MM.1S (cell line): Measurements from ENCODE around the gene DNPEP.

Experiments
- DNase-seq: peaks from one replicate; pipeline ENCODE4 v3.0.0-alpha.2; 2015
- H2AFZ ChIP-seq: fragments of 300-600 bp; sonication (generic); 2 replicates; pipeline ENCODE4 v1.6.0; 2016; ENCODE audit warnings: antibody characterized with exemption, low read length
- H3F3A ChIP-seq: fragments of 300-600 bp; sonication (generic); 2 replicates; pipeline ENCODE4 v1.6.1; 2016; ENCODE audit warnings: mild to moderate bottlenecking, antibody characterized with exemption, low read length, moderate library complexity, mixed read lengths; ENCODE audit not compliant: insufficient read depth
- H3K27ac ChIP-seq: fragments of 300-600 bp; sonication (generic); 2 replicates; pipeline ENCODE4 v1.5.1; 2016; ENCODE audit warnings: mild to moderate bottlenecking, low read length
- H3K27me3 ChIP-seq: fragments of 300-600 bp; sonication (generic); replicated peaks from 2 replicates; pipeline ENCODE4 v1.6.0; 2016; ENCODE audit warnings: low read length; ENCODE audit not compliant: insufficient read depth
- H3K36me3 ChIP-seq: fragments of 300-600 bp; sonication (generic); replicated peaks from 2 replicates; pipeline ENCODE4 v1.6.1; 2016; ENCODE audit warnings: mild to moderate bottlenecking, low read length, mixed read lengths; ENCODE audit not compliant: insufficient read depth
- H3K4me1 ChIP-seq: fragments of 300-600 bp; sonication (generic); 2 replicates; pipeline ENCODE4 v1.6.1; 2016; ENCODE audit warnings: low read length, mixed read lengths
- H3K4me2 ChIP-seq: fragments of 300-600 bp; sonication (generic); 2 replicates; pipeline ENCODE4 v1.6.0; 2016; ENCODE audit warnings: low read depth, low read length
- H3K4me3 ChIP-seq: fragments of 300-600 bp; sonication (generic); 2 replicates; pipeline ENCODE4 v1.5.1; 2016; ENCODE audit warnings: low read length, mixed read lengths
- H3K79me2 ChIP-seq: fragments of 300-600 bp; sonication (generic); 2 replicates; pipeline ENCODE4 v1.6.1; 2016; ENCODE audit warnings: mixed run types, low read length, mixed read lengths
- H3K9ac ChIP-seq: fragments of 300-600 bp; sonication (generic); 2 replicates; pipeline ENCODE4 v1.6.1; 2016; ENCODE audit warnings: low read length, mixed read lengths
- H3K9me2 ChIP-seq: fragments of 300-600 bp; sonication (generic); replicated peaks from 2 replicates; pipeline ENCODE4 v1.6.1; 2016; ENCODE audit warnings: mild to moderate bottlenecking, low read length, mixed read lengths; ENCODE audit not compliant: insufficient read depth
- H3K9me3 ChIP-seq: fragments of 300-600 bp; sonication (generic); replicated peaks from 2 replicates; pipeline ENCODE4 v1.6.1; 2016; ENCODE audit warnings: mild to moderate bottlenecking, low read length, mixed read lengths; ENCODE audit not compliant: insufficient read depth
- H4K20me1 ChIP-seq: fragments of 300-600 bp; sonication (generic); 2 replicates; pipeline ENCODE4 v1.6.1; 2016; ENCODE audit warnings: mild to moderate bottlenecking, low read length, moderate library complexity, mixed read lengths; ENCODE audit not compliant: insufficient read depth
- CTCF ChIP-seq: fragments of 300-600 bp; sonication (generic); IDR thresholded peaks from 2 replicates; pipeline ENCODE4 v1.5.1; 2016; ENCODE audit warnings: antibody characterized with exemption, low read length, mixed read lengths
- EZH2 ChIP-seq: fragments of 300-600 bp; sonication (generic); optimal IDR thresholded peaks from 2 replicates; pipeline ENCODE3; 2017; ENCODE audit warnings: low read depth, mild to moderate bottlenecking, antibody characterized with exemption, low read length, mixed read lengths
- EZH2phosphoT487 ChIP-seq: fragments of 300-600 bp; sonication (generic); IDR thresholded peaks from 2 replicates; pipeline ENCODE4 v1.6.1; 2018; ENCODE audit warnings: antibody characterized with exemption, low read length

DNPEP gene

GRCh38 chr2:219416235-219416602 lies 28.5 kb upstream of the DNPEP start:
- no peaks in the 10 kb centered on the region for H3K9me3 ChIP-seq
- H3K4me3 ChIP-seq, result no peak overlapping the region
- no peak for DNase-seq
- H3K27ac ChIP-seq, result no peak overlapping the region
- TF ChIP-seq EZH2 (no peak), EZH2phosphoT487 (no peak), CTCF (no peak)
- H3K4me1 ChIP-seq, result no peaks in the 10 kb centered on the region
- H3F3A ChIP-seq, result no peaks in the 10 kb centered on the region
- H3K9ac ChIP-seq, result no peak overlapping the region
- peaks cover 15% of the 10 kb centered on the region; the same call in 1 of the 2 replicates for H3K27me3 ChIP-seq
- no peak overlapping the region for H3K4me2 ChIP-seq
- H3K79me2 ChIP-seq, result no peaks in the 10 kb centered on the region
- H2AFZ ChIP-seq, result no peak overlapping the region
- no peaks in the 10 kb centered on the region for H3K36me3 ChIP-seq
- no peaks in the 10 kb centered on the region for H3K9me2 ChIP-seq
- H4K20me1 ChIP-seq, result no peaks in the 10 kb centered on the region

GRCh38 chr2:219415580-219416234 lies 28.0 kb upstream of the DNPEP start:
- no peaks in the 10 kb centered on the region for H3K9me2 ChIP-seq
- no peak overlapping the region for H3K27ac ChIP-seq
- H3K27me3 ChIP-seq, result peaks cover 15% of the 10 kb centered on the region; the same call in 1 of the 2 replicates
- no peaks in the 10 kb centered on the region for H4K20me1 ChIP-seq
- H3F3A ChIP-seq, result no peaks in the 10 kb centered on the region
- H3K4me3 ChIP-seq, result no peak overlapping the region
- no peaks in the 10 kb centered on the region for H3K4me1 ChIP-seq
- no peak overlapping the region for H3K4me2 ChIP-seq
- no peak overlapping the region for H3K9ac ChIP-seq
- TF ChIP-seq CTCF (no peak), EZH2 (no peak), EZH2phosphoT487 (no peak)
- DNase-seq, result no peak
- H2AFZ ChIP-seq, result no peak overlapping the region
- H3K79me2 ChIP-seq, result no peaks in the 10 kb centered on the region
- no peaks in the 10 kb centered on the region for H3K9me3 ChIP-seq
- H3K36me3 ChIP-seq, result no peaks in the 10 kb centered on the region

GRCh38 chr2:219414857-219415256 lies 27.1 kb upstream of the DNPEP start:
- no peak overlapping the region for H3K27ac ChIP-seq
- DNase-seq, result no peak
- H4K20me1 ChIP-seq, result no peaks in the 10 kb centered on the region
- H3K9me3 ChIP-seq, result no peaks in the 10 kb centered on the region
- H3K4me2 ChIP-seq, result no peak overlapping the region
- no peak for TF ChIP-seq EZH2phosphoT487
- no peaks in the 10 kb centered on the region for H3K79me2 ChIP-seq
- peaks cover 15% of the 10 kb centered on the region; the same call in 1 of the 2 replicates for H3K27me3 ChIP-seq
- no peaks in the 10 kb centered on the region for H3F3A ChIP-seq
- no peaks in the 10 kb centered on the region for H3K9me2 ChIP-seq
- H3K4me3 ChIP-seq, result no peak overlapping the region
- no peaks in the 10 kb centered on the region for H3K4me1 ChIP-seq
- H2AFZ ChIP-seq, result no peak overlapping the region
- no peaks in the 10 kb centered on the region for H3K36me3 ChIP-seq
- no peak overlapping the region for H3K9ac ChIP-seq

GRCh38 chr2:219410390-219410789 lies 22.7 kb upstream of the DNPEP start:
- peaks cover 13% of the 10 kb centered on the region for H3K27me3 ChIP-seq
- H3K9me3 ChIP-seq, result no peaks in the 10 kb centered on the region
- H3K27ac ChIP-seq, result no peak overlapping the region
- H4K20me1 ChIP-seq, result no peaks in the 10 kb centered on the region
- no peak for DNase-seq
- no peaks in the 10 kb centered on the region for H3K36me3 ChIP-seq
- H3K9me2 ChIP-seq, result no peaks in the 10 kb centered on the region
- H3K4me2 ChIP-seq, result no peak overlapping the region
- no peaks in the 10 kb centered on the region for H3K4me1 ChIP-seq
- H2AFZ ChIP-seq, result no peak overlapping the region
- H3K4me3 ChIP-seq, result no peak overlapping the region
- TF ChIP-seq EZH2phosphoT487 (no peak), EZH2 (no peak), CTCF (no peak)
- H3F3A ChIP-seq, result no peaks in the 10 kb centered on the region
- no peak overlapping the region for H3K9ac ChIP-seq
- H3K79me2 ChIP-seq, result no peaks in the 10 kb centered on the region
